ENCODE data around the gene SMAD4.

Gene SMAD4

DNA sequence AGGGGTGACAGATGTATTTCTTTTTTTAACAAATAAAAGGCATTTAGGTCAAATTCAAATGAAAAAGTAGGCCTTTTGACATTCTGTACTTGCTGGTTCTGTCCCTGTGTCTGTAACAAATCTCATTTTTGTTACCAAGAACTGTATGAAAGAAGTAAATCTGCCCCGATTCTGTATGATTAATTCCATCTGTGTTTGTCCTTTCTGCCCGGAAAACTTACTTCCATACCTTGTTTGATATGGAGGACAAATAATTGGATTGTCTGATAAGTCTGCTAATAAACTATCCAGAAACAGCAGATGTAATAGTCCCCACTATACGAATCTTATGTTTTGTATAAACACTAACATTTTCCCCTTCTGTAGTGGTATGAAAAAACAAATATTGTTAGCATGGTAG, 97.7 kb downstream of the SMAD4 start:
- Histone ChIP-seq H3K9ac (ENCODE audit: low read depth, low read length) (no peak overlapping the region), H3K27ac (ENCODE audit: low read length) (no peak overlapping the region), H4K20me1 (ENCODE audit: insufficient read depth, low read length) (no peaks in the 10 kb centered on the region), H3K79me2 (ENCODE audit: insufficient read depth, low read length) (no peaks in the 10 kb centered on the region), H3K36me3 (ENCODE audit: insufficient read depth, low read length) (no peaks in the 10 kb centered on the region), H2AFZ (ENCODE audit: low read depth, low read length) (no peak overlapping the region), H3K27me3 (ENCODE audit: insufficient read depth, low read length, poor library complexity) (no peaks in the 10 kb centered on the region), H3K4me2 (ENCODE audit: insufficient read depth, low read length) (no peak overlapping the region), H3K4me1 (ENCODE audit: insufficient read depth, low read length) (no peaks in the 10 kb centered on the region), H3K9me3 (ENCODE audit: insufficient read depth, low read length, severe bottlenecking) (no peaks in the 10 kb centered on the region), H3K4me3 (ENCODE audit: low read depth in 1 of 2, low read length in 2 of 2) (no peak overlapping the region)
- TF ChIP-seq CTCF (IDR thresholded peaks at IDR 0.05; ENCODE audit: borderline replicate concordance, extremely low read depth, low read length, poor library complexity, severe bottlenecking) = no peak
- no peak for DNase-seq
- no peak for ATAC-seq (ENCODE audit: insufficient read depth, low read depth)

DNA sequence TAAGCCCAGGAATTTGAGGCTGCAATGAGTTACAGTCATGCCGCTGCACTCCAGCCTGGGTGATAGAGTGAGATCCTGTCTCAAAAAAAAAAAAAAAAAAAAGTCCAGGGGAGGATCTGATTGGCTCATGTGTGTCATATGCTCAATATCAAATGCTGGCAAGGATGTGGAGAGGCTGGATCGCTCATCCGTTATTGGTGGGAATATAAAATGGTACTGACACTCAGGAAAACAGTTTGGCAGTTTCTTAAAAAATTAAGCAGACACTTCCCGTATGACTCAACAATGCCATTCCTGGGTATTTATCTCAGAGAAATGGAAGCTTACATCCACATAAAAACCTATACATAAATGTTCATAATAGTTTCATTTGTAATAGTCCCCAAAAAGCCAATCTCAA, 98.5 kb downstream of the SMAD4 start:
- H3K27me3 ChIP-seq (ENCODE audit: insufficient read depth, low read length, poor library complexity) = no peaks in the 10 kb centered on the region
- H3K79me2 ChIP-seq (ENCODE audit: insufficient read depth, low read length) = no peaks in the 10 kb centered on the region
- ATAC-seq (ENCODE audit: insufficient read depth, low read depth) (no peak), DNase-seq (no peak)
- no peaks in the 10 kb centered on the region for H3K36me3 ChIP-seq (ENCODE audit: insufficient read depth, low read length)
- H3K9me3 ChIP-seq (ENCODE audit: insufficient read depth, low read length, severe bottlenecking) = no peaks in the 10 kb centered on the region
- TF ChIP-seq CTCF (IDR thresholded peaks at IDR 0.05; ENCODE audit: borderline replicate concordance, extremely low read depth, low read length, poor library complexity, severe bottlenecking) (no peak), EZH2 (IDR thresholded peaks at IDR 0.05; ENCODE audit: borderline replicate concordance, low read depth, low read length, severe bottlenecking) (no peak)
- H2AFZ ChIP-seq (ENCODE audit: low read depth, low read length) = no peak overlapping the region
- no peak overlapping the region for H3K27ac ChIP-seq (ENCODE audit: low read length)
- H3K4me3 ChIP-seq (ENCODE audit: low read depth in 1 of 2, low read length in 2 of 2) = no peak overlapping the region
- H3K4me2 ChIP-seq (ENCODE audit: insufficient read depth, low read length) = no peak overlapping the region
- H3K4me1 ChIP-seq (ENCODE audit: insufficient read depth, low read length) = no peaks in the 10 kb centered on the region
- H4K20me1 ChIP-seq (ENCODE audit: insufficient read depth, low read length) = no peaks in the 10 kb centered on the region
- H3K9ac ChIP-seq (ENCODE audit: low read depth, low read length) = no peak overlapping the region

DNA sequence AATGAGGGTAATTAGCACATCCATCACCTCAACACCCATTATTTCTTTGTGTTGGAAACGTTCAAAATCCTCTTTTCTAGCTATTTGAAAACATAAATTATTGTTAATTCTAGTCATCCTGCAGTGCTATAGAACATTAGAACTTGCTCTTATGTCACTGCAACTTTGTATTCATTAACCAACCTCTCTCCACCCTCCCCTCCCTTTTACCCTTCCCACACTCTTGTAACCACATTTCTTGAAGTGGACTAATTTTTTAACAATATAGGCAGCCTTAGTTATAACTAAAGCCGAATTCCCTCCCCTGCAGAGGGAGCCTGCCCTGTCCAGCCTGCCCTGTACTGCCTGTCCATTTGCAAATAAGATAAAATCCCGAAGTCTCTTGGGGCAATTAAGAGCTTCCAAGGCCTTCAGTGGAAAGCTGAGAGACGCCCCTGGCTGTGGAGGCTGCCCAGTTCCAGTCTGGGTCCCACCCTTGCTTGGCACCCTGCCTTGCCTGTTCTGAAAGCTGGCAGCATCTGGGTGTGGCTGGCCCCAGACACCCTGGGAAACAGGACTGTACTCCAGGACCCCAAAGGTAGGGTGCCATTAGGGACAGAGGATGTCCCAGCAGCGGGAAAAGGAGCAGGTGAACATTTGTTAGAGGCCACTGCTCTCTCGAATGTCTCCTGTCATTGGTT, 102.4 kb downstream of the SMAD4 start:
- no peak for TF ChIP-seq CTCF (IDR thresholded peaks at IDR 0.05; ENCODE audit: borderline replicate concordance, extremely low read depth, low read length, poor library complexity, severe bottlenecking)
- TF ChIP-seq EZH2 (IDR thresholded peaks at IDR 0.05; ENCODE audit: borderline replicate concordance, low read depth, low read length, severe bottlenecking) = no peak
- ATAC-seq (ENCODE audit: insufficient read depth, low read depth) = no peak

More for the DNA sequence above, 102.4 kb downstream of the SMAD4 start:
- Histone ChIP-seq H3K9me3 (ENCODE audit: insufficient read depth, low read length, severe bottlenecking) (no peaks in the 10 kb centered on the region), H4K20me1 (ENCODE audit: insufficient read depth, low read length) (no peaks in the 10 kb centered on the region), H2AFZ (ENCODE audit: low read depth, low read length) (no peak overlapping the region), H3K4me1 (ENCODE audit: insufficient read depth, low read length) (no peaks in the 10 kb centered on the region), H3K79me2 (ENCODE audit: insufficient read depth, low read length) (no peaks in the 10 kb centered on the region), H3K4me2 (ENCODE audit: insufficient read depth, low read length) (no peak overlapping the region), H3K4me3 (ENCODE audit: low read depth in 1 of 2, low read length in 2 of 2) (no peak overlapping the region), H3K27me3 (ENCODE audit: insufficient read depth, low read length, poor library complexity) (no peaks in the 10 kb centered on the region), H3K9ac (ENCODE audit: low read depth, low read length) (no peak overlapping the region), H3K36me3 (ENCODE audit: insufficient read depth, low read length) (no peaks in the 10 kb centered on the region), H3K27ac (ENCODE audit: low read length) (no peak overlapping the region)
- no peak for DNase-seq
